Keratinocyte (primary cell): Measurements from ENCODE around the gene STAG1. TPM values are rescaled to one million over a fixed set of nuclear protein-coding genes. Genes with fewer than 3 reads are reported as not detected.

Experiments used
- DNase-seq: peaks from one replicate; pipeline ENCODE4 v3.0.0-alpha.2; 2011; ENCODE audit warnings: low read depth, missing footprints, low spot score
- FAIRE-seq: peaks from 2 replicates; lab custom pipeline; 2011; peaks lifted over from hg19 to GRCh38; lab: Jason Lieb, UNC
- H2AFZ ChIP-seq: 2 replicates; pipeline ENCODE4 v1.6.0; 2012; ENCODE audit warnings: low read length, control low read depth, inconsistent platforms; ENCODE audit not compliant: control insufficient read depth
- H3K27ac ChIP-seq: 2 replicates; pipeline ENCODE4 v1.5.1; 2011; ENCODE audit warnings: low read length; ENCODE audit not compliant: control insufficient read depth, insufficient read depth
- H3K27me3 ChIP-seq: 3 replicates; pipeline ENCODE4 v1.6.0; 2011; ENCODE audit warnings: low read length; ENCODE audit not compliant: control insufficient read depth, insufficient read depth; ENCODE audit errors: extremely low read depth
- H3K36me3 ChIP-seq, 2 experiments: 2 replicates in 1 of 2; 3 replicates in 1 of 2; pipeline ENCODE4 v1.5.1; 2011; ENCODE audit warnings: low read length in 2 of 2, mild to moderate bottlenecking in 1 of 2; ENCODE audit not compliant: control insufficient read depth in 2 of 2, insufficient read depth in 2 of 2; ENCODE audit errors: extremely low read depth in 1 of 2
- H3K4me1 ChIP-seq: 3 replicates; pipeline ENCODE4 v1.5.1; 2011; ENCODE audit warnings: low read length; ENCODE audit not compliant: control insufficient read depth, insufficient read depth; ENCODE audit errors: extremely low read depth
- H3K4me2 ChIP-seq: 3 replicates; pipeline ENCODE4 v1.6.0; 2011; ENCODE audit warnings: low read depth, low read length; ENCODE audit not compliant: control insufficient read depth, insufficient read depth; ENCODE audit errors: extremely low read depth
- H3K4me3 ChIP-seq, 3 experiments: fragments of 200-600 bp in 1 of 3; sonication (generic) in 1 of 3; 2 replicates in 2 of 3; 3 replicates in 1 of 3; pipeline ENCODE4 v1.5.1; 2011 to 2016; ENCODE audit warnings: low read length in 3 of 3, mild to moderate bottlenecking in 3 of 3, control low read depth in 2 of 3, inconsistent platforms in 1 of 3, low read depth in 1 of 3, mixed read lengths in 1 of 3, mixed run types in 1 of 3, moderate library complexity in 1 of 3; ENCODE audit not compliant: control insufficient read depth in 2 of 3, insufficient read depth in 2 of 3; ENCODE audit errors: extremely low read depth in 1 of 3
- H3K79me2 ChIP-seq: 2 replicates; pipeline ENCODE4 v1.6.0; 2012; ENCODE audit warnings: low read length; ENCODE audit not compliant: control insufficient read depth, insufficient read depth
- H3K9ac ChIP-seq: 3 replicates; pipeline ENCODE4 v1.6.0; 2011; ENCODE audit warnings: low read length; ENCODE audit not compliant: control insufficient read depth, insufficient read depth; ENCODE audit errors: extremely low read depth
- H3K9me1 ChIP-seq: 3 replicates; pipeline ENCODE4 v1.6.0; 2011; ENCODE audit warnings: low read length; ENCODE audit not compliant: control insufficient read depth, insufficient read depth; ENCODE audit errors: extremely low read depth
- H3K9me3 ChIP-seq: 2 replicates; pipeline ENCODE4 v1.5.1; 2012; ENCODE audit warnings: low read depth, low read length; ENCODE audit not compliant: control insufficient read depth
- H4K20me1 ChIP-seq: 3 replicates; pipeline ENCODE4 v1.6.0; 2011; ENCODE audit warnings: low read length; ENCODE audit not compliant: control insufficient read depth, insufficient read depth; ENCODE audit errors: extremely low read depth
- EZH2 ChIP-seq: IDR thresholded peaks from one replicate; pipeline ENCODE4 v1.6.1; 2012; ENCODE audit warnings: inconsistent platforms, mild to moderate bottlenecking, low read length, moderate library complexity
- dilution Hi-C: fragments of 300-500 bp; cut with MboI; formaldehyde crosslinking; loops from one replicate; pipeline ENCODE4 v1.7.0; 2020; ENCODE audit warnings: low sequenced_read_pairs; ENCODE audit not compliant: extremely low pct_ligation_motif_present
- polyA plus RNA-seq, 5 experiments: library from polyadenylated mRNA; depleted of rRNA in 3 of 5; stranded (reverse) in 3 of 5; stranded (forward) in 1 of 5; unstranded in 1 of 5; fragments of >200 nt; gene quantifications; 1 replicate in 1 of 5; 2 replicates in 3 of 5; 3 replicates in 1 of 5; pipeline versions ENCODE4 v1.2.1 to v1.2.3, GENCODE V29; 2011 to 2012; ENCODE audit warnings: missing spikeins in 2 of 5, low read depth in 1 of 5, low replicate concordance in 1 of 5
- TF ChIP-seq, protein P1 (sequence below), 3 experiments: IDR thresholded peaks in 1 of 3; conservative IDR thresholded peaks in 1 of 3; optimal IDR thresholded peaks in 1 of 3; 2 replicates in 2 of 3; 3 replicates in 1 of 3; pipeline versions ENCODE3 to v1.5.1; 2011; ENCODE audit warnings: low read length in 3 of 3, mild to moderate bottlenecking in 3 of 3, moderate library complexity in 2 of 3, control low read depth in 1 of 3, inconsistent platforms in 1 of 3; ENCODE audit not compliant: insufficient read depth in 2 of 3; ENCODE audit errors: extremely low read depth in 1 of 3

STAG1 gene
- polyA plus RNA-seq, 1 donor (not counting 4 experiments of a cell fraction or from before 2014, with no cell fraction given), result 11.8 TPM

DNA sequence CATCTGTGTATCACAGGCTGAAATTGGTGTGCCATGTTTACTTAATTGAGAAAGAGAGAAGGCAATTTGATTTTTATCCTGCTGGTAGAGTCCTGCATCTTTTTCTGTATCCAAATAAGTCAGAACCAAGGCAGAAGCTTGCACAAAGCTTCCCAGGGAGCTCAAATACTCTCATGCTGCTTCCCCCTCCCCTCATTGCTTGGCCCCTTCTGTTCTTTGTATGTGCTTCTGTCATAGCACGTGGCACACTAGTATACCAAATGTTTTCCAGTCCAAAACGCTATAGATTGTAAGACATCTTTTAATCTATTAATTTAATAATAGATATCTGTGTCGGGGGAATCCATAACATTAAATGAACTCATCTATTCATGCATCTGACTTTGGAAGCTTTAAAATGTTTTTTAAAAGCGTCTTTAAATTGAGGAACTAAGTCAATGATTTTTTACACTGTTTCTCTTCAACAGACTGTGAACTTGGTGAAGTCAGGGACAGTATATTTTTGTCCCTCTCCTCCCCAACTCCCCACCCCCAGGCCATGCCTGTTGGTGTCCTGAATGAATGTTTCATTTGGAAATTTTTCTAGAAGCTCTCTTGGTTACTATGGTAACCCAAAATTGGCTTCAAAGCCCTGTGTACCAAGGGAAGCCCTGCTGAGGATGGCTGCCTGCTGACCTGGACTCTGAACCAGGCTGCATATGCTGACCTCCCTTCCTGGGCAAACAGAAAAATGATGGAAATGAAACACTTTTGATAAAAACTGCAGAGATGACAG, 40.6 kb upstream of the STAG1 start:
- Histone ChIP-seq H3K4me2 (no peak overlapping the region), H3K27ac (no peak overlapping the region), H3K9me3 (no peaks in the 10 kb centered on the region), H3K9me1 (no peaks in the 10 kb centered on the region), H3K4me3 (no peak overlapping the region), H3K36me3 (no peaks in the 10 kb centered on the region), H4K20me1 (no peaks in the 10 kb centered on the region), H3K4me1 (no peaks in the 10 kb centered on the region), H3K27me3 (no peaks in the 10 kb centered on the region), H3K9ac (no peak overlapping the region), H2AFZ (no peak overlapping the region), H3K79me2 (no peaks in the 10 kb centered on the region)
- no peak for FAIRE-seq
- no peak for DNase-seq
- dilution Hi-C loops, result no loop called here
- TF ChIP-seq EZH2, result no peak
- TF ChIP-seq, protein P1, sequence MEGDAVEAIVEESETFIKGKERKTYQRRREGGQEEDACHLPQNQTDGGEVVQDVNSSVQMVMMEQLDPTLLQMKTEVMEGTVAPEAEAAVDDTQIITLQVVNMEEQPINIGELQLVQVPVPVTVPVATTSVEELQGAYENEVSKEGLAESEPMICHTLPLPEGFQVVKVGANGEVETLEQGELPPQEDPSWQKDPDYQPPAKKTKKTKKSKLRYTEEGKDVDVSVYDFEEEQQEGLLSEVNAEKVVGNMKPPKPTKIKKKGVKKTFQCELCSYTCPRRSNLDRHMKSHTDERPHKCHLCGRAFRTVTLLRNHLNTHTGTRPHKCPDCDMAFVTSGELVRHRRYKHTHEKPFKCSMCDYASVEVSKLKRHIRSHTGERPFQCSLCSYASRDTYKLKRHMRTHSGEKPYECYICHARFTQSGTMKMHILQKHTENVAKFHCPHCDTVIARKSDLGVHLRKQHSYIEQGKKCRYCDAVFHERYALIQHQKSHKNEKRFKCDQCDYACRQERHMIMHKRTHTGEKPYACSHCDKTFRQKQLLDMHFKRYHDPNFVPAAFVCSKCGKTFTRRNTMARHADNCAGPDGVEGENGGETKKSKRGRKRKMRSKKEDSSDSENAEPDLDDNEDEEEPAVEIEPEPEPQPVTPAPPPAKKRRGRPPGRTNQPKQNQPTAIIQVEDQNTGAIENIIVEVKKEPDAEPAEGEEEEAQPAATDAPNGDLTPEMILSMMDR (optimal IDR thresholded peaks at IDR 0.05 in 1 of 3, IDR thresholded peaks at IDR 0.05 in 1 of 3, conservative IDR thresholded peaks at IDR 0.05 in 1 of 3; ENCODE audit: extremely low read depth in 1 of 3, insufficient read depth in 2 of 3, low read length in 3 of 3), result no peak

GRCh38 chr3:136790786-136791185, 38.6 kb upstream of the STAG1 start:
- no peak overlapping the region for H3K4me3 ChIP-seq
- H3K9me3 ChIP-seq, result no peaks in the 10 kb centered on the region
- peaks cover 11% of the 10 kb centered on the region for H3K4me1 ChIP-seq
- no peaks in the 10 kb centered on the region for H3K36me3 ChIP-seq
- no peak overlapping the region for H3K9ac ChIP-seq
- no peak overlapping the region for H3K27ac ChIP-seq
- FAIRE-seq (no peak), DNase-seq (no peak)
- H3K27me3 ChIP-seq, result no peaks in the 10 kb centered on the region
- H2AFZ ChIP-seq, result no peak overlapping the region
- TF ChIP-seq, protein P1 (optimal IDR thresholded peaks at IDR 0.05 in 1 of 3, IDR thresholded peaks at IDR 0.05 in 1 of 3, conservative IDR thresholded peaks at IDR 0.05 in 1 of 3; ENCODE audit: extremely low read depth in 1 of 3, insufficient read depth in 2 of 3, low read length in 3 of 3), result no peak
- no peak for TF ChIP-seq EZH2
- dilution Hi-C loops, result no loop called here
- H3K4me2 ChIP-seq, result no peak overlapping the region
- no peaks in the 10 kb centered on the region for H3K79me2 ChIP-seq
- no peaks in the 10 kb centered on the region for H4K20me1 ChIP-seq
- H3K9me1 ChIP-seq, result no peaks in the 10 kb centered on the region
